Type B pancreatic cell (in vitro differentiated cells): ENCODE measurements around the gene BARHL2. TPM values are rescaled to one million over a fixed set of nuclear protein-coding genes. Genes with fewer than 3 reads are reported as not detected.

Source experiments
- DNase-seq: peaks from one replicate; pipeline ENCODE4 v3.0.0; 2021; ENCODE audit warnings: mixed read lengths; ENCODE audit not compliant: unreplicated experiment; ENCODE audit errors: extremely low spot score
- H3K27ac Mint-ChIP-seq: 2 replicates; pipeline ENCODE4 v1.8.0; 2021; ENCODE audit warnings: mild to moderate bottlenecking, mixed read lengths
- H3K27me3 Mint-ChIP-seq: 2 replicates; pipeline ENCODE4 v1.8.0; 2021; ENCODE audit warnings: mixed read lengths
- H3K36me3 Mint-ChIP-seq: 2 replicates; pipeline ENCODE4 v1.8.0; 2021; ENCODE audit warnings: mixed read lengths
- H3K4me1 Mint-ChIP-seq: one replicate; pipeline ENCODE4 v1.8.0; 2021; ENCODE audit warnings: mixed read lengths; ENCODE audit not compliant: unreplicated experiment
- H3K4me3 Mint-ChIP-seq: 2 replicates; pipeline ENCODE4 v1.8.0; 2021; ENCODE audit warnings: mild to moderate bottlenecking, mixed read lengths
- H3K9me3 Mint-ChIP-seq: 2 replicates; pipeline ENCODE4 v1.8.0; 2021; ENCODE audit warnings: mixed read lengths
- total RNA-seq: library from RNA; stranded (reverse); gene quantifications from 2 replicates; pipeline ENCODE4 v1.2.1, GENCODE V29; 2021; ENCODE audit warnings: low replicate concordance
- TF ChIP-seq, protein P1 (sequence below): fragments of 200-600 bp; sonication (generic); conservative IDR thresholded peaks from 2 replicates; pipeline ENCODE4 v1.5.0; 2021; ENCODE audit warnings: antibody characterized with exemption, mild to moderate bottlenecking

BARHL2 gene
- total RNA-seq, 1 donor from 2014 or later: 14.8 TPM

DNA sequence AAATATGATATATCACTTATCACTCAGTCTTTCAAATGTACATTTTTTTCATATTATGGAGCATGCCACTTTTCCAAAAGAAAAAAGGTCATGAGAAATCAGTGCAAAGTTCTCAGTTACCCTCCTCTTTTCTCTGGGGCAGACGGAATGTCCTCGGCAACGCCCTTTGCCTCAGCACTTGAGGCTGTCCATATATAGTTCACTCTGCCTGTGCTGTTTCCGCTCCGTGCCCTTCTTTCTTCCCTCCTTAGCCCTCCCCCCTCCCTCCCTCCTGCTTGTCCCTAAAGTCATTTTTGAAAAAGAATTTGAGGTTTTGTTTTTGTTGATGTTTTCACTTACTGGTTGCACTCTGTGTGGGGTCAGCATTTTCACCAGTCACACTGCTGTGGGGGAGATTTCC lies 5.4 kb downstream of the BARHL2 start:
- Mint-ChIP-seq H3K36me3 (peaks cover 4% of the 10 kb centered on the region), H3K27me3 (peaks cover 100% of the 10 kb centered on the region), H3K9me3 (no peaks in the 10 kb centered on the region), H3K4me1 (peaks cover 5% of the 10 kb centered on the region), H3K27ac (no peak overlapping the region), H3K4me3 (peak overlapping the region; percentile 27)
- TF ChIP-seq, protein P1, sequence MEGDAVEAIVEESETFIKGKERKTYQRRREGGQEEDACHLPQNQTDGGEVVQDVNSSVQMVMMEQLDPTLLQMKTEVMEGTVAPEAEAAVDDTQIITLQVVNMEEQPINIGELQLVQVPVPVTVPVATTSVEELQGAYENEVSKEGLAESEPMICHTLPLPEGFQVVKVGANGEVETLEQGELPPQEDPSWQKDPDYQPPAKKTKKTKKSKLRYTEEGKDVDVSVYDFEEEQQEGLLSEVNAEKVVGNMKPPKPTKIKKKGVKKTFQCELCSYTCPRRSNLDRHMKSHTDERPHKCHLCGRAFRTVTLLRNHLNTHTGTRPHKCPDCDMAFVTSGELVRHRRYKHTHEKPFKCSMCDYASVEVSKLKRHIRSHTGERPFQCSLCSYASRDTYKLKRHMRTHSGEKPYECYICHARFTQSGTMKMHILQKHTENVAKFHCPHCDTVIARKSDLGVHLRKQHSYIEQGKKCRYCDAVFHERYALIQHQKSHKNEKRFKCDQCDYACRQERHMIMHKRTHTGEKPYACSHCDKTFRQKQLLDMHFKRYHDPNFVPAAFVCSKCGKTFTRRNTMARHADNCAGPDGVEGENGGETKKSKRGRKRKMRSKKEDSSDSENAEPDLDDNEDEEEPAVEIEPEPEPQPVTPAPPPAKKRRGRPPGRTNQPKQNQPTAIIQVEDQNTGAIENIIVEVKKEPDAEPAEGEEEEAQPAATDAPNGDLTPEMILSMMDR: no peak
- DNase-seq: no peak

DNA sequence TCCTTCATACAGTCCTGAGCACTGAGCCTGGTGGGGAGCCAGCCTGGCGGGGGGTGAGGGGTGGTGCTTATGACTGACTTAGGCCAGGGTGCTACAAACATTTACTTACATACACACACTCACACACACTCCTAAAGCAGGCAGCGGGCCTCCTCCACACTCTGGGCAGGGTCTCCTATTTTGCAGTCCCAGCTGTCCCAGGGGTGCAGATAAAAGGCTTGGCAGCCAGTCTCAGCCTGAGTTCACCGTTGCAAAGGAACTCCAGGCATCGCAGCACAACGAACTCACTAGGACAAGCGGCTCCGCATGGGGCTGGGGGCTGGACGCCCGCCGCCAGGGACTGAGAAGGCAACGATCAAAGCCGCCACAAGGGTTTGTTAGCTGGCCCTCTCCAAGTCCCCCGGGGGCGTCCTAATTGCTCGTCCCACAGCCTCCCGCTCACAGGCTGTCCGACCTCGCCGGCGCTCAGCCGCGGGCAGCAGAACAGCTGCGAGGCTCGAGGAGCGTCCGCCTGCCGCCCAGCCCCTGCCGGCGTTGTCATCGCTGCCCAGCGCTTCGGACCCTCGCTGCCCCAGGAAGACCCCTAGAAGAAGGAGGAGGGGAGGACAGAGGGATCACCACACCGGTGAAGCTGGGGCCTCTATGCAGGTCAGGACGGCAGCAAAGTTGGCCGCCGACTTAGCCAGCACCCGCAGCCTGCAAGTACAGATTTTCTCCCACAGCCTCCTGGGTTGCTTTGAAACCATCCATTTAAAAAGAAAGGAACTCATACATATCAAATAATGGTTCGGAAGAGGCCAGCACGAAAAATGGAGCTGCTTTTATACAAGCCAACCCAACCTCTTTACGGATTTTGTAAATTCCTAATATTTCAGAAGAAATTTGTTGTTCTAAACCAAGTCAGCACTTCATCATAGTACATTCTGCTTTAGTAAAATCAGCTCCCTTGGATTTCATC lies 6.2 kb downstream of the BARHL2 start:
- DNase-seq: no peak
- Mint-ChIP-seq H3K4me1 (peaks cover 9% of the 10 kb centered on the region), H3K9me3 (no peaks in the 10 kb centered on the region), H3K27me3 (peaks cover 100% of the 10 kb centered on the region), H3K36me3 (peaks cover 4% of the 10 kb centered on the region), H3K27ac (no peak overlapping the region), H3K4me3 (no peak overlapping the region)
- TF ChIP-seq, protein P1: no peak

DNA sequence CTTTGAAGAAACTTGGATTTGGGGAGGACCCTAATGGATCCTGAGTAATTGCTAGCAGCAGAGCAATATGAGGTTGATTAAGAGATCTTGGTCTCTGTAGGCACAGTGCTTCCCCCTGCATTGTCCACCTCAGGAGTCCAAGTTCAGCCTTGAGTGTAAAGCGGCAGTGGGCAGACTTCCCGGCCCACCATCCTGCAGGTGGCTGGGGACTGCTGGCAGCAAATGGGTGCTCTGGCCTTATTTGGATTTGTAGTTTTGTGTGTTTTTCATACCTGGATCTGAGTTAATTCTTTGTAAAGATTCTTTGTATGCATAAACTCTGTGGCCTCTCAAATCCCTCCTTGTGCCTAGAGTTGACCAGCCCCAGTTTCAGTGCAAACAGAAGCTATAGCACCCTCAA lies 7.6 kb downstream of the BARHL2 start:
- H3K36me3 Mint-ChIP-seq: peaks cover 1% of the 10 kb centered on the region
- TF ChIP-seq, protein P1: no peak
- peaks cover 9% of the 10 kb centered on the region for H3K4me1 Mint-ChIP-seq
- no peak for DNase-seq
- peaks cover 100% of the 10 kb centered on the region for H3K27me3 Mint-ChIP-seq
- no peaks in the 10 kb centered on the region for H3K9me3 Mint-ChIP-seq
- H3K27ac Mint-ChIP-seq: no peak overlapping the region
- no peak overlapping the region for H3K4me3 Mint-ChIP-seq

- TF ChIP-seq, protein P1: no peak
- Mint-ChIP-seq H3K27ac (no peak overlapping the region), H3K4me1 (peaks cover 9% of the 10 kb centered on the region), H3K36me3 (no peaks in the 10 kb centered on the region), H3K4me3 (no peak overlapping the region), H3K9me3 (no peaks in the 10 kb centered on the region), H3K27me3 (peaks cover 100% of the 10 kb centered on the region)
- no peak for DNase-seq
Measured at GRCh38 chr1:90708826-90709225, 8.3 kb downstream of the BARHL2 start.

DNA sequence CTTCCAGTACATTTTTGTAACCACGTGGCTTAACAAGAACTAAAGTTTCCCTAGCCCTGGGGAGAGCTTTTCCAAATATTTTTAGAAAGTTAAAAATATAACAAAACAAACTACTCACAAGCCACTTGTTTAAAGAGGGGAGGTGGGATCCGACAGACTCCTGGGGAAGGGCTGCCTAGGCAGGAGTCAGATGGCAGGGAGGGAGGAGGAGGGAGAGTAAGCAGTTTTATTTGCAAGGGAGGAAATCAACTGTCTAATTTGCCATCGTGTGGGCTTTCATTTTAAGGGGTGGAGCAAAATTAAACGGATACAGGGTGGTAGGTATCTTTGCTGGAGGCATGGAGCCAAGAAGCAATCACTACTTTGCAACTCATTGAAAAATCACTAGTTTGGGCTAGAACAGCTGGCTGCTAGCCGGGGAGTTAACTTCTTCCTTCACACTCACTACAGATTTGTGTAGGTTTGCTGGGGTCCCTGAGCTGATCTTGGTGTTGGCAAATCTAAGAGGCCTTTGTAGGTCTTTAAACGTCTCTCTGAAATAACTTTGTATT lies 8.8 kb downstream of the BARHL2 start:
- Mint-ChIP-seq H3K4me1 (peaks cover 9% of the 10 kb centered on the region), H3K4me3 (no peak overlapping the region), H3K27ac (no peak overlapping the region), H3K36me3 (no peaks in the 10 kb centered on the region), H3K9me3 (no peaks in the 10 kb centered on the region), H3K27me3 (peaks cover 99% of the 10 kb centered on the region)
- no peak for DNase-seq
- TF ChIP-seq, protein P1: no peak
